Left forelimb (tissue), 1 donor: ENCODE measurements around the gene ATP5MC2.
"Not testable (repeated sequence)": the region's sequence is repeated elsewhere in the genome, so short reads cannot be mapped to it uniquely, and the experiment has no call there.

Experiments
- DNase-seq: peaks from one replicate; pipeline ENCODE4 v3.0.0-alpha.2; 2018; ENCODE audit warnings: low spot score

The ATP5MC2 gene

DNA sequence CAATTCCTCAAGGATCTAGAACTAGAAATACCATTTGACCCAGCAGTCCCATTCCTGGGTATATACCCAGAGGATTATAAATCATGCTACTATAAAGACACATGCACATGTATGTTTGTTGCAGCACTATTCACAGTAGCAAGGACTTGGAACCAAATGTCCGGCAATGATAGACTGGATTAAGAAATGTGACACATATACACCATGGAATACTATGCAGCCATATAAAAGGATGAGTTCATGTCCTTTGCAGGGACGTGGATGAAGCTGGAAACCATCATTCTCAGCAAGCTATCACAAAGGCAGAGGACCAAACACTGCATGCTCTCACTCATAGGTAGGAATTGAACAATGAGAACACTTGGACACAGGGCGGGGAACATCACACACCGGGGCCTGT, 29.6 kb downstream of the ATP5MC2 start:
- DNase-seq: not testable (repeated sequence)

DNA sequence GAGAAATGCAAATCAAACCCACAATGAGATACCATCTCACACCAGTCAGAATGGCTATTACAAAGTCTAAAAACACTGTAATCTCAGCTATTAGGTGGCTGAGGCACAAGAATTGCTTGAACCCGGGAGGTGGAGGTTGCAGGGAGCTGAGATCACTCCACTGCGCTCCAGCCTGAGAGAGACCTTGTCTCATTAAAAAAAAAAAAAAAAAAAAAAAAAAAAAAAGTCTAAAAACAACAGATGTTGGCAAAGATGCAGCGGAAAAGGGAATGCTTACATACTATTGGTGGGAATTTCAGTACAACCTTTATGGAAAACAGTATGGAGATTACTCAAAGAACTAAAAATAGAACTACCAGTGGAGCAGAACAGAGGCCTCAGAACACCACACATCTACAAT, 30.7 kb downstream of the ATP5MC2 start:
- DNase-seq: no peak

- no peak for DNase-seq
Measured at GRCh38 chr12:53644133-53644532, 31.8 kb downstream of the ATP5MC2 start.

- DNase-seq: no peak
Measured at GRCh38 chr12:53643232-53643979, 32.5 kb downstream of the ATP5MC2 start.

DNA sequence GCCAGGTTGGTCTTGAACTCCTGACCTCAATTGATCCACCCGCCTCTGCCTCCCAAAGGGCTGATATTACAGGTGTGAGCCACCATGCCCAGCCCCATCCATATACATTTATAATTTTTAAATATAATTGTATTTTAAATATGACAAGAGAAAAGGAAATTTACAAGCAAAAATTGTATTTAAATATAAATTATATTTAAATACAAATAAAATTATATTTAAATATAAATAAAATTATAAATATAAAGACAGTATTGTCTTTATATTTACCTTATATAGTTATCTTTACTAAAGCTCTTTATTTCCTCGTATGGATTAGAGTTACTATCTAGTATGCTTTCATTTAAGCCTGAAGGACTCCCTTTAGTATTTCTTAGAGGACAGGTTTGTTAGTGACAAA, 37.8 kb downstream of the ATP5MC2 start:
- no peak for DNase-seq

GRCh38 chr12:53636641-53637040, 39.2 kb downstream of the ATP5MC2 start:
- DNase-seq: no peak

GRCh38 chr12:53635708-53636107, 40.2 kb downstream of the ATP5MC2 start:
- not testable (repeated sequence) for DNase-seq

DNA sequence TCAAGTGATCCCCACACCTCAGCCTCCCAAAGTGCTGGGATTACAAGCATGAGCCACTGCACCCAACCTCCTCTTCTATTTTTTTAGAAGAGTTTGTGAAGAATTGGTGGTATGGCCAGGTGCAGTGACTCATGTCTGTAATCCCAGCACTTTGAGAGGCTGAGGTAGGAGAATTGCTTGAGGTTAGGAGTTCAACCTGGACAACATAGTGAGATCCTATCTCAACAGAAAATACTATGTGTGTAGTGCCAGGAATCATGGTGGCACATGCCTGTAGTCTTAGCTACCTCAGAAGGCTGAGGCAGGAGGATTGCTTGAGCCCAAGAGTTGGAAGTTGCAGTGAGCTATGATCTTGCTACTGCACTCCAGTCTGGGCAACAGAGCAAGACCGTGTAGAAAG, 44.2 kb downstream of the ATP5MC2 start:
- no peak for DNase-seq

DNA sequence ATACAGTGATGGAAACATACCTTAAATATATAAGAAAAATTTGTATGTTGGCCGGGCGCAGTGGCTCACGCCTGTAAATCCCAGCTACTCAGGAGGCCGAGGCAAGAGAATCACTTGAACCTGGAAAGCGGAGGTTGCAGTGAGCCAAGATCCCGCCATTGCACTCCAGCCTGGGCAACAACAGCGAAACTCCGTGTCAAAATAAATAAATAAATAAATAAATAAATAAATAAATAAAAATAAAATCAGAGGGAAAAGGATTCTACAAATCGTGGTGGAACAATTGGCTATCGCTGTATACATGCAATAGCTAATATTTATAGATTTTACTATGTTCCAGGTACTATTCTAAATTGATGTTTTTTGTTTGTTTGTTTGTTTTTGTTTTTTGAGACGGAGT, 48.0 kb downstream of the ATP5MC2 start:
- no peak for DNase-seq

- no peak for DNase-seq
Measured at GRCh38 chr12:53626702-53627169, 49.1 kb downstream of the ATP5MC2 start.

GRCh38 chr12:53625946-53626701, 49.8 kb downstream of the ATP5MC2 start, which contains the start of gene ATF7:
Gene ATF7 (minus strand): TSS chr12:53626382. CDS start chr12:53601000, 25,382 bp downstream.
- peak; percentile 100 for DNase-seq

- no peak for DNase-seq
Measured at GRCh38 chr12:53625373-53625945, 50.4 kb downstream of the ATP5MC2 start.

DNA sequence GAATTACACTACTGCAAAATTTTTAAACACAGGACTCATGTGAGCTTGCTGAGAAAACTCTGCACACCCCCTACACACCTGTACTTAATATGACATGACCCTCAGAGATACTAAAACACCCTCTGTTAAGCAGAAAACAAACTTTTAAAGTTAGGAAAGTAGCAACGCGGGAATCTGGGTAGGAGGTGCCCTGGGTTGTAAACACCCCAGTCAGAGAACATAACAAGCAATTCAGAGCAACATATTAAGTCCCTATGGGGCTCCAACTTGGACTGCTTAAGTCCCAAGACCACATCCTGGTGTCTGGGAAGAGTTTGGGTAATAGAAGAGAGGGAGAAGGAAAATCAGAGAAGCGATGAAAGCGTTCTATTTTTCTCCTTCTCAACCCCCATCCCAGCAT, 50.9 kb downstream of the ATP5MC2 start:
- no peak for DNase-seq

DNA sequence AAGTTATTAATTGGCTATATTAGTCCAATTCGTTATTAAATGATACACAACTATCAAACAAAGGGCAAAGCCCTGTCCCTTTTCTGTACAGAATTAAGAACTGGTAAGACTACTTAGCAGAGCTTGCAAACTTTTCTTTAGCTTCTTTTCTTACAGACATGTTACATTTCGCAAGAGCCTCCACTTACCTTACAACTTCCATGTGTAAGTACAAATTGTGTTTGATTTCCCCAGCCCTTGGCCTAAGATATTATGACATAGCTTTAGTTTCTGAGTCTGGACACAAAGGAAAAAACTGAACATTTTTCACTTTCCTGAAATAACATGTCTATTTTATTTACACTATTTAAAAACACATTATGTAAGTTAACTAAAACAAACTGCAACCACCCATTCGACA, 51.4 kb downstream of the ATP5MC2 start:
- DNase-seq: no peak

- no peak for DNase-seq
Measured at GRCh38 chr12:53623548-53624385, 52.1 kb downstream of the ATP5MC2 start.

GRCh38 chr12:53622724-53623123, 53.2 kb downstream of the ATP5MC2 start:
- DNase-seq: no peak

DNA sequence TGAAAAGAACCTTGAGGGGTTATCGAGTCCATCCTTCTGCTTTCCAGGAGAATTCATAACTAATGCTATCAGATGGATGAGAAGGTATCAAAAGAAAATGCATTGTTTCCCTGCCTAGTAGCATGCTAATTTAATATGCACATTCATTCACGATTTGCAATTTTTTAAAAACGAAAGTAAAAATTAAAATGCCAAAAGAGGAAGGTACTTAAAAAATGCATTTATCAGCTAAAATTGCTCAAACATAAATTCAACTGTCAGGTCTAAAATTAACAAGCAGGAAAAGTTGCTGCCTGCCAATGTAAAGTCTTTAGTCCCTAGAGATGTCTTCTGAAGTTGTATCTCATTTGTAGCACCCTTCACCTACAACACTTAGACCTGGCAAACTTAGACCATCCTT, 57.6 kb downstream of the ATP5MC2 start:
- DNase-seq: no peak

DNA sequence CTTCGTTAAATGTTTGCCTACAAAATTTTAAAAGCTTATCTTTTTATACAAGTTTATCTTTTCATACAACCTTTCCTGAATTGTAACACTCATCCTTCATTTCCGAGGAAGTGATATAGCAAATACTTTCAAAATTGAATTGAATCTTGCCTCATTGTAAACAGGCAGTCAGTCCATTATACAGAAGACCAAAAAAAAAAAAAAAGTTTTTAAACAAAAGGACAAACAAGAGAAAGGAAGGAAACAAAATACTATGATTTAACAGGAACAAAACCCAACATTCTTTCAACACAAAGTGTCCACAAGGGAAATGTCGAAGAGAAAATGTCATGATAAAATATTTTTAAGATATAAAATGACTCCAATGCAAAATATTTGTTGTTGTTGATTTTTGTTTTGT, 58.2 kb downstream of the ATP5MC2 start:
- no peak for DNase-seq

DNA sequence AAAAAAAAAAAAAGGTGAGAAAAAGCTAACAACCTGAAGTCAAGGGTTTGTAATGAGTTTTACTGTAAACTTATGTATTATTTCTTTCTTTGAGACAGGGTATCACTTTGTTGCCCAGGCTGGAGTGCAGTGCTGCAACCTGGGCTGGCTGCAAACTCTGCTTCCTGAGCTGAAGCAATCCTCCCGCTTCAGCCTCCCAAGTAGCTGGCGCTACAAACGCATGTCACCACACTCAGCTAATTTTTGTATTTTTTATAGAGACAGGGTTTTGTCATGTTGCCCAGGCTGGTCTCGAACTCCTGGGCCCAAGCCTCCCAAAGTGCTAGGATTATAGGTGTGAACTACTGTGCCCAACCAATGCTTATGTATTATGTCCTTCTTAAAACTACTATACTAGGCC, 58.9 kb downstream of the ATP5MC2 start:
- DNase-seq: no peak
